Stimulated activated CD4-positive, alpha-beta T cell treated with anti-CD3 and anti-CD28 coated beads, Interleukin-4, amount 100 ng/mL, for 24 hours (primary cell): Measurements from ENCODE around the gene ADIPOR2.
A peak's percentile ranks its signal among the peaks of the same experiment; 100 is the strongest.

ENCODE experiments used
- DNase-seq: peaks from one replicate; pipeline ENCODE4 v3.0.0-alpha.2; 2020

The ADIPOR2 gene

GRCh38 chr12:1779783-1780182 lies 88.9 kb downstream of the ADIPOR2 start:
- DNase-seq: no peak

DNA sequence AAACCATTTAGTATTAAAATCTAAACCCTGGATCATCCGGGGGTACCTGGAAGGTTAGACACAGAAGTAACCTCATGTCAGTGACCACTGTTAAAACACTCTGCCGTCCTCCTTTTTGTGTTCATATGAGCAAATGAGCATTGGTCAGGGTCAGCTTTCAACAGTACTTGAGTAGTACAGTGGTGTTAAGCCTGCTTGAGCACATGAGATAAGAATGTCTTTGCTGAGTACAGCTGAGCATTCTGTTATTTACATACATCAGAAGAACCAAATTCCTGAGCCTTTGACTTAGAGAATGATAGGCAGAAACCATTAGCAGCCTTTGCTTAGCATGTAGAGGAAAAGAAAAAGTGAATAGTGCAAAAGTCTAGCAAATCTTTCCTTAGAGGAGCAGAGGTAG lies 90.9 kb downstream of the ADIPOR2 start:
- no peak for DNase-seq

DNA sequence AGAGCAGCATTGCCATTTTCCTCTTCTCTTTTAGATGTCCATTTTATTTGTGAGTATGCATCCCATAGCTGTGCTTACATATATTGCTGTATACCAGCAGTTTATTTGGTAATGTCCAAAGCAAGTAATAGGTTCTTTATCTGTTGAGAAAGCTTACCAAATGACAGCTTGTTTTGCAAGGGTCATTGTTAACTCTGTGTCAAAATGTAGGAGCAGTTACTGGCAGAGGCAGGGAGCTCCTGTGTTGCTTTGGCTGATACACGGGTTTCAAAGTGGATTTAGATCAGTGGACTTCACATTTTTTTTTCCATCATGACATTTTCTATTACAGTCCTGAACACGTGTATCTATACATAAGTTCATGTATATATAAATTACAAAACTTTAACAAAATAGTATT lies 91.3 kb downstream of the ADIPOR2 start:
- no peak for DNase-seq

- no peak for DNase-seq
Measured at GRCh38 chr12:1787714-1788113, 96.8 kb downstream of the ADIPOR2 start.

DNA sequence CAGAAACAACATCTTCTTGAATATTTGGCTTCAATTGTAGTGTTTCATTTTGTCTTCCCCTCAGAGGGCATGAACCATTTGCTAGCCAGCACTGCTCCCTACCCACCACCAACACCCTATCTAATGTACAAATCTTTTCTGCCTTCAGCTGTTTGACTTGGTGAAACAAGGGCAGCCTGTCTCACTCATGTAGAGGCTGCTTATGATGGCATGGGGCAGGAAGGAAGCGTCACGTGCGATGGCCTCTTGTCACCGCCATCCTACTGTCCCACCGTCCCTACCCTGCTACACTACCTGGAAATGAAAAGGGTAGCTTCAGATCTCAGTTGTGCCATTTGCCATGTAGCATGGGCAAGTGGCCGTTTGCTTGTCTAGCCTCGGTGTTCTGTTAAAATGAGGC lies 99.6 kb downstream of the ADIPOR2 start:
- DNase-seq: no peak

DNA sequence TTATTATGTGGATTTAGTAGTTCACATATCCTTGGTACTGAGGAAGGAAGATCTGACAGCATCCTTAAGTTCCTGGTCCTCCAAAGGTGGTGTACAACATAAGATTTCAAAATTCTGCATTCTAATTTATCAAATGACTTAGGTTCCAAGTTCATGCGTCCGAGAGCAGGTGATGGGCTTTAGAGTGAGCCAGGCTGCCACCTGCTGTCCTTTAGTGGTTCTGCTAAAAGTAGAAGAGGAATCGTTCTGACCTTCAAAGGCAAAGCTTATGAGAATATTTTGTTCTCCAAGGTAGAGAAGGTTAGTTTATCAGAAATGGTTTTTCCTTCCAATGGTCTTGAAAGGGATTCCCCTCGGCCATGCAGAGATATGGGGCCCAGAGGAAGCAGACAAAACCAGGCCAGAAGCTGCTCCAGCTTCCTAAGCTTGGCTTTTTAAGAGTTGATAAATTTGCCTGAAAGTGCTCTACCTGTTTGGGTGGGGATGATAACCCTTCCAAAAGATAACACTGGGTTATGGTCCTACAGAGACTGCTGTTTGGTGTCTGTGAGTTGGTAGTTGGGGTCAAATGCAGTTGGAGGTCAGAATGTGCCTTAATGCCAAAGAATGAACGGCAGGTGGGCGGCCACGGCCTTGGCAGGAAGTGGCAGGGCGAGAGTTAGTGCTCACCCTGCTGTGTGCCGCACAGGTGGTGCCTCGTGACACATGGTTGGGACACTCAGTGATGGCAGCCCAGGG lies 100.4 kb downstream of the ADIPOR2 start:
- peak; percentile 72 for DNase-seq

GRCh38 chr12:1792406-1792805 lies 101.5 kb downstream of the ADIPOR2 start:
- no peak for DNase-seq

DNA sequence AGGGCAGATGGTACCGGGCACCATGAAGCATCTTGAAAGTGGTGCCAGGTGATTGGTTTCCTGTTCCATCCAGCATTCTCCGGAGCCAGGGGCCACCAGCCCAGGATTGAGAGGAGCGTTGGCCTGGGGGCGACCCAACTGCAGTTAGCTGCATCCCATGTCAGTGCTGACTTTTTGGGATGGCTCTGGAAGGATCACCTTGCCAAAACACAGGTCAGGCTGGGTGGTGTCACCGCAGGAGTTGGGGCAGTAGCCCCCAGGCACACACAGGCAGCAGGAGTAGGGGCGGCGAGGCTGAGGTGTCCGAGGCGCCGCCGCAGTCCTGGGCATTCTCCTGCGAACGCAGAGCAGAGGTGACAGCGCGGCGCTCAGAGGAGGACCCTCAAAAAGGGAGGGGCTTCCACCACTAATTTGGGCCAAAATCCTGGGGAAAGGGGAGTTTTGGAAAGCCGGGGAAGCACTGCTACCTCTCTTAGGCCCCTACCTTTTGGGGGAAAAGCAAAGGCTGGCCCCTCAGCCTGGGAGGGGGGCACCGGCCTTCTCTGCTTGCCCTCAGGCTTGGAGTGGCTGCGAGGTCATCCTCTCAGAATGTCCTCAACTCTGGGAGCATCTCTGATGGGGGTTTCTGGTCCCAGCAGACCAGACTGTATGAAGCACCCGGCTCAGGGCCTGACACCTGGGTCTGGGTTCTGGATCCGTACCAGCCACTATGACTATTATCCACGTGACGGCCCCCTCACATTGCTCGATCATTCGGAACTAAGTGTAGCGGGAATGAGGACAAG lies 102.7 kb downstream of the ADIPOR2 start:
- DNase-seq: no peak

DNA sequence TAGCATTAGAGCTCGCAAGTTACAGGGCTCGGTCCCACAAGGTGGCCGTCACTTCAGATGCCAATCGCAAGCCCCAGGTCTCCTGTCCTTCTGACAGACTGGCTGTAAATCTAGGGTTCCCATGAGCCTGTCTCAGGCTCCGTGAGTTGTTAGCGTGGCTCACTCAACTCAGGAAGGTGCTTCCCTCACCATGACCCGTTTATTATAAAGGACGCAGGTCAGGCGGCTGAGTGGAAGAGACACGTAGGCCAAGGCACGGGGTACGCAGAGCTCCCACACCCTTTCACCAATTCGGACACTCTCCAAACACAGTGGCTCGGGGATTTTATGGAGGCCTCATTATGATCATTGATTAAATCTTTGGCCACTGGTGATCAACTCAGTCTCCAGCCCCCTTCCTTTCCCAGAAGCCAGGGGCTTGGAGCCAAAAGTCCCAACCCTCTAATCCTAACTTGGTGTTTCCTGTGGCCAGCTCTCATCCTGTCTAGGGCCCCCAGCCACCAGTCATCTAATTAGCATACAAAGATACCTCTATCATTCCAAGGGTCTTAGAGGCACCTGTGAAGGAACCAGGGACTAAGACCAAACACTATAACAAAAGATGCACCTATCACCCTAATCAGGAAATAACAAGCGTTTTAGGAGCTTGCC lies 103.7 kb downstream of the ADIPOR2 start:
- no peak for DNase-seq

DNA sequence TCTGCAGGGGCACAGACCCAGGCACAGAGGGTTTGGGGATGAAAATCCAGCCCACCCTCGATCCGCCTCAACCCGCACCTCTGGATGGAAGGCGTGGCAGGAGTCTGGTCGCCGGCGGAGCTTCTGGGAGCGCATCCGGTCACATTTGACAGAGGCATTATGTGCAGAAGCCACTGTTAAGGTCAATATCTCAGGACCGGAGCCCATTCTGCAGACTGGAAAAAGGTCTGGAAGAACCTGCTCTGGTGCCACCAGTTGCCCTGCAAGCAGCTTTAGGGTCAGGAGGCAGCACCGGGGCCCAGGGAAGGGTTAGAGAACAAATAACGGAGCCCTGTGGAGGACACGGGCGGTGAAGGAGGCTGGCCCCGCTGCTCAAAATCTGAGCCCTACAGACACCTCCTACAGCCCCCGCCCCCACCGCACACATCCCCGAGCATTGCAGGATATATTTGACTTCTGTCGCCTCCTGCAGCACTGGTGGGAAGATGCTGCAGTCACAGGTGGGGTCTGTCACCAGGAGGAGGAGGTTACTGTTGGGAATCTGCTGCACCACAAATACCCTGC lies 104.4 kb downstream of the ADIPOR2 start:
- DNase-seq: no peak

DNA sequence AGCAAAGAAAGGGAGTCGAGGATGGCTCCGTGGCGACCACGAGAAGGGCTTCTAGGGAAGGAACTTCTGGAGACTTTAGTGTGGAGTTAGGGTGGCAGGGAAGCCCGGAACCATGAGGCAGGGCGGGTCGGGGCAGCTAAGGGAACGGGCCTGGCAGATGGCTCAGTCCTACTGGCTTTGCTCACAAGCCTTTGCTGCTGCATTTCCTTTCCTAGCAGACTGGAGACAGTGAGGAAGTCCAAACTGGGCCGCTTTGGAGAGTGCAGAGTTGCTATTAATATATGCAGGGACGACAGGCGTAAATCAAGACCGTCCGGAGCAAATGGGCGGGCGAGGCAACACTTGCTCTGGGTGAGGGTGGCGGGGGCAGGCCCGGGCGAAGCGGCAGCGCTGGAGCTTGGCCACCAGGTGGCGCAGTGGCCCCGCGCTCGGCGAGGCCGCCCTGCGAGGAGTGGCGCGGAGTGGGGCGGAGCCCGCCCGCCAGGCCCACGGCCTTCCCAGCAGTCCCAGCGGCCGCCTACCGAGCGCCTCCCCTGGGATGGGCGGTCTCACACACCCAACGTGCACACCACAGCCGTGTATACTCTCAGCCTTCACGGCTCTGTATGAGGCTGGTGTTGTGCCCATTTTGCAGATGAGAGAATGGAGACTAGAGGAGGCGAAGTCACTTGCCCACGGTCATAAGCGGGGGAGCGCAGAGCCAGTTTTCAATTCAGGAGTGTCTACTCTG lies 105.1 kb downstream of the ADIPOR2 start:
- DNase-seq: peak; percentile 94

- peak; percentile 51 for DNase-seq
Measured at GRCh38 chr12:1796515-1797010, 105.7 kb downstream of the ADIPOR2 start.

DNA sequence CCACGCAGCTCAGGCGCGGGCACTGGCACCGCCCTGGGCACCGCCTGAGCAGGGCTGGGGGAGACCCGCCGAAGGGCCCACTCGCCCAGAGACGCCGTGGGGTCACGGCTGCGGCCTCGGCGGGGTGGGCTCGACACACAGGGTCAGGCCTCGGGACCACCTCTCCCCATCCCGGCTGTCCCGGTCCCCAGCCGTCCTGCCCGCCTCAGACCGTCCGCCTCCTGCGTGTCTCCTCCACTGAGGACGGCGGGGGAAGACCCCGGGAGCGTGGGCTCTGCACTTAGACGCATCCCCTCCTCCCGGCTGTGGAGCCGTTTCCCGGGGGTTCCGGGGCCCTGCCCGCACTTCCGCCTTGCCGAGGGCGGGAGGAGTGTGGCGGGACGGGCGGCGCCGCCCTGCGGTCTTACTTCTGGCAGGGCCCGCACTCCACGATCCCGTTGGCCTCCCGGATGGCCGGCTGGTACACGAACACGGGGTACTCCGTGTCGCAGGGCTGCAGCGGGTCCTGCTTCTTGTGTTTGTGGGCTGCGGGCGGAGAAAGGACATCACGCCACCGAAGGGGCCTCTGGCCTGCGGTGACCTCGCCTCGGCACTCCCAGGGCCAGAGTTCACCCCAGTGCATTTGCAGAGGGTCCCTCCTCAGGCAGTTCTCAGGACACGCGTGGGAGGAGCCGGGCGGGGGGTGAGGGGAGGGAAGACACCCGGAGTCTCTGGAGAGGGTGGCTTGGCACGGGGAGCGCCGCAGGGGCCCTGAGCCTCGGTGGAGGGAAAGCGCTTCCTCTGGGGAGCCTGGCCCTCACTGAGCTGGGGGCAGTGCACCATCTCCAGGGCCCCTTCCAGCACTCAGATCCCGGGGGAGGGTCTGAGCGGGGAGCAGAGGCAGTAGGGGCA lies 106.4 kb downstream of the ADIPOR2 start:
- DNase-seq: peak; percentile 60

- DNase-seq: no peak
Measured at GRCh38 chr12:1797991-1798640, 107.2 kb downstream of the ADIPOR2 start.

GRCh38 chr12:1798641-1799020 lies 107.8 kb downstream of the ADIPOR2 start:
- no peak for DNase-seq

GRCh38 chr12:1799051-1799881 lies 108.4 kb downstream of the ADIPOR2 start:
- DNase-seq: no peak

DNA sequence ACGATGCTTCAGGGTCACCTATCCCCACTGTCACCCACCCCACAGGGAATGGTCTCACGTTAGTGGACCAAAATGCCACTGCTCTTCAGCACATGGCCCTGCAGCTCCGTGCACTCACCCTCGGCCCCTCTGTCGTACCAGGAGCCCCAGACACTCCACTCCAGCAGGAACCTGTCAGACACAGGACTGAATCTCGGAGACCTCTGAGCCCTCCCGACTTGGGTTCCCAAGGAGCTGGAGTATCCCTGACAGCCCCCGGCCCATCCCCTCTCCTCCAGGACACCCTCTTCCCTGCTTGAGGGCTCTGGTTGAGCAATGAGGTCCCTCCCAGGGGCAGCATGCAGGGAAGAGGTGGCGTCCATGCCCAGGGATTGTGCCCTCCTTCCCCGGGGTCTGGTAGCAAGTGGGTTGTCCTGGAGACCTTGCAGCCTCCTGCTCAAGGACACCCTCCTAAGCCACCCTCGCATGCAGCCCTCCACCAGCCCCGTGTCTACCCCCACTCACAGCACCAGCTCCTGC lies 109.1 kb downstream of the ADIPOR2 start:
- no peak for DNase-seq

GRCh38 chr12:1800401-1801302 lies 109.8 kb downstream of the ADIPOR2 start:
- no peak for DNase-seq
